NCI-H1105 (cell line): ENCODE results near the gene TOMT.

Source experiments
- DNase-seq: peaks from one replicate; lab custom pipeline; 2025; lab: John Stamatoyannopoulos, UW

The TOMT gene

GRCh38 chr11:72088076-72088808, 17.5 kb upstream of the TOMT start:
- no peak for DNase-seq

GRCh38 chr11:72091292-72091691, 14.4 kb upstream of the TOMT start:
- DNase-seq, result peak; percentile 31

- DNase-seq, result no peak
Observed at GRCh38 chr11:72098741-72099140, 7.0 kb upstream of the TOMT start.

GRCh38 chr11:72100009-72100408, 5.7 kb upstream of the TOMT start:
- no peak for DNase-seq

GRCh38 chr11:72100462-72100861, 5.3 kb upstream of the TOMT start:
- DNase-seq, result no peak

GRCh38 chr11:72102162-72102561, 3.6 kb upstream of the TOMT start:
- DNase-seq, result no peak

GRCh38 chr11:72102631-72102945, 3.1 kb upstream of the TOMT start:
- DNase-seq, result no peak

GRCh38 chr11:72102946-72103753, 2.6 kb upstream of the TOMT start, which contains the start of gene LAMTOR1:
Gene LAMTOR1, minus strand, starts transcription at chr11:72103297. Its CDS starts 73 bp downstream, at chr11:72103224.
- DNase-seq, result peak; percentile 99

- DNase-seq, result no peak
Observed at GRCh38 chr11:72103754-72104167, 2.0 kb upstream of the TOMT start.

GRCh38 chr11:72111300-72112142, 5.8 kb downstream of the TOMT start:
- DNase-seq, result no peak

GRCh38 chr11:72112143-72112977, 6.6 kb downstream of the TOMT start, which contains the start of gene ANAPC15:
Gene ANAPC15, minus strand, starts transcription at chr11:72112695. Its CDS starts 1,419 bp downstream, at chr11:72111276.
- peak; percentile 99 for DNase-seq

- no peak for DNase-seq
Observed at GRCh38 chr11:72112978-72113808, 7.5 kb downstream of the TOMT start.

GRCh38 chr11:72114570-72114969, 8.8 kb downstream of the TOMT start:
- DNase-seq, result no peak

- DNase-seq, result no peak
Observed at GRCh38 chr11:72116019-72116755, 10.5 kb downstream of the TOMT start.

- no peak for DNase-seq
Observed at GRCh38 chr11:72119198-72119597, 13.5 kb downstream of the TOMT start.

- DNase-seq, result no peak
Observed at GRCh38 chr11:72120930-72121329, 15.2 kb downstream of the TOMT start.

- no peak for DNase-seq
Observed at GRCh38 chr11:72122607-72123006, 16.9 kb downstream of the TOMT start.

- no peak for DNase-seq
Observed at GRCh38 chr11:72123117-72123653, 17.5 kb downstream of the TOMT start.

GRCh38 chr11:72124046-72124445, 18.3 kb downstream of the TOMT start:
- DNase-seq, result no peak

- DNase-seq, result no peak
Observed at GRCh38 chr11:72125956-72126355, 20.2 kb downstream of the TOMT start.
